Lower leg skin (tissue), 3 donors: ENCODE measurements around the gene CHTF18.

Experiments used
- CTCF ChIP-seq, 3 donors: fragments of 450-650 bp; IDR thresholded peaks; one replicate each; pipeline ENCODE4 v1.5.1; 2016; ENCODE audit warnings: antibody characterized with exemption in 3 of 3, mild to moderate bottlenecking in 3 of 3, moderate library complexity in 2 of 3
- POLR2A ChIP-seq, 2 donors: fragments of 450-650 bp; IDR thresholded peaks; one replicate each; pipeline ENCODE4 v1.6.1; 2016 to 2017; ENCODE audit warnings: antibody characterized with exemption in 2 of 2, mild to moderate bottlenecking in 1 of 2, moderate library complexity in 1 of 2

GRCh38 chr16:787321-787966, 976 bp upstream of the CHTF18 start:
- TF ChIP-seq CTCF (IDR thresholded peaks at IDR 0.05) (no peak), POLR2A (IDR thresholded peaks at IDR 0.05) (no peak)
